ENCODE data around the gene ZBTB40. TPM values are rescaled to one million over a fixed set of nuclear protein-coding genes. Genes with fewer than 3 reads are reported as not detected.

Gene ZBTB40
- total and polyA plus RNA-seq, 9 donors, result 8.3 to 26.0 (median 19.1) TPM

GRCh38 chr1:22488319-22488718, 36.7 kb downstream of the ZBTB40 start:
- DNase-seq, result no peak
- Histone ChIP-seq H3K4me1 (ENCODE audit: insufficient read depth) (peaks cover 8% of the 10 kb centered on the region), H3K4me3 (no peak overlapping the region), H3K36me3 (no peaks in the 10 kb centered on the region), H3K27me3 (no peaks in the 10 kb centered on the region), H3K27ac (peak overlapping the region in 1 of 2 donors; percentile 28), H3K9me3 (no peaks in the 10 kb centered on the region)
- intact Hi-C loops (cut with DNase I), result no loop called here
- WGBS, 3 donors, result 46 to 54% (median 49%) methylated on average over 5 of the region's 5 CpGs
- no peak for TF ChIP-seq POLR2A (IDR thresholded peaks at IDR 0.05)
- no peak for TF ChIP-seq EP300 (IDR thresholded peaks at IDR 0.05)
- no peak for TF ChIP-seq CTCF (IDR thresholded peaks at IDR 0.05)

GRCh38 chr1:22489278-22489677, 37.6 kb downstream of the ZBTB40 start:
- no peak for DNase-seq
- Histone ChIP-seq H3K4me3 (no peak overlapping the region), H3K36me3 (no peaks in the 10 kb centered on the region), H3K4me1 (ENCODE audit: insufficient read depth) (peaks cover 8% of the 10 kb centered on the region), H3K9me3 (no peaks in the 10 kb centered on the region), H3K27me3 (no peaks in the 10 kb centered on the region), H3K27ac (no peak overlapping the region)
- TF ChIP-seq POLR2A (IDR thresholded peaks at IDR 0.05) (no peak), CTCF (IDR thresholded peaks at IDR 0.05) (no peak), EP300 (IDR thresholded peaks at IDR 0.05) (no peak)
- 93 to 94% (median 94%) methylated on average over 6 of the region's 6 CpGs for WGBS, 3 donors
- intact Hi-C loops (cut with DNase I), result no loop called here

GRCh38 chr1:22489823-22490222, 38.2 kb downstream of the ZBTB40 start:
- H3K9me3 ChIP-seq, result no peaks in the 10 kb centered on the region
- DNase-seq, result no peak
- no peak overlapping the region for H3K27ac ChIP-seq
- TF ChIP-seq POLR2A (IDR thresholded peaks at IDR 0.05) (no peak), CTCF (IDR thresholded peaks at IDR 0.05) (no peak), EP300 (IDR thresholded peaks at IDR 0.05) (no peak)
- H3K4me3 ChIP-seq, result no peak overlapping the region
- H3K36me3 ChIP-seq, result no peaks in the 10 kb centered on the region
- 94 to 97% (median 95%) methylated on average over 6 of the region's 6 CpGs for WGBS, 3 donors
- intact Hi-C loops (cut with DNase I), result no loop called here
- H3K27me3 ChIP-seq, result no peaks in the 10 kb centered on the region
- peaks cover 8% of the 10 kb centered on the region for H3K4me1 ChIP-seq (ENCODE audit: insufficient read depth)

DNA sequence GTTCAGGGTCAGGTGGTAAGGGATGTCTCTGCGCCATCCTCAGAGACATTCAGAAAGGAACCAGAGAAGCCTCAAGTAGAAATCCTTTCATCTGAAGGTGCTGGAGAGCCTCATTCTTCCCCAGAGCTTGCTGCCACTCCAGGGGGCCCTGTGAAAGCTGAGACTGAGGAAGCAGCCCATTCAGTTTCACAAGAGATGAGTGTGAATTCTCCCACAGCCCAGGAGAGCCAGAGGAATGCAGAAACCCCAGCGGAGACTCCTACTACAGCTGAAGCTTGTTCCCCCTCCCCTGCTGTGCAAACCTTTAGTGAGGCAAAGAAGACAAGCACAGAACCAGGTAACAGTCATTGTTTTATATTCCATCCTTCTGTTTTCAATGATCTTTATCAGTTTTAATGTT, 38.7 kb downstream of the ZBTB40 start:
- no peak overlapping the region for H3K27ac ChIP-seq
- no peaks in the 10 kb centered on the region for H3K9me3 ChIP-seq
- H3K36me3 ChIP-seq, result no peaks in the 10 kb centered on the region
- intact Hi-C loops (cut with DNase I), result no loop called here
- H3K27me3 ChIP-seq, result no peaks in the 10 kb centered on the region
- no peak overlapping the region for H3K4me3 ChIP-seq
- TF ChIP-seq POLR2A (IDR thresholded peaks at IDR 0.05) (no peak), CTCF (IDR thresholded peaks at IDR 0.05) (no peak), EP300 (IDR thresholded peaks at IDR 0.05) (no peak)
- DNase-seq, result no peak
- H3K4me1 ChIP-seq (ENCODE audit: insufficient read depth), result peaks cover 8% of the 10 kb centered on the region
- WGBS, 3 donors, result 92 to 95% (median 93%) methylated on average over 2 of the region's 2 CpGs

Measured in ovary (tissue), 9 donors.